NCI-H2196 treated with DMSO at 0.1 percent for 48 hours (cell line): ENCODE measurements around the gene FNDC8.
"Not testable (repeated sequence)": the region's sequence is repeated elsewhere in the genome, so short reads cannot be mapped to it uniquely, and the experiment has no call there.

Experiments used
- DNase-seq: peaks from one replicate; lab custom pipeline; 2025; ENCODE audit not compliant: unreplicated experiment; lab: John Stamatoyannopoulos, UW

The FNDC8 gene

GRCh38 chr17:35141681-35142466 lies 20.5 kb downstream of the FNDC8 start, which contains the start of gene NLE1:
Gene NLE1 (minus strand): TSS chr17:35142303. CDS start chr17:35142275, 28 bp downstream.
- peak; percentile 23 for DNase-seq

- DNase-seq: no peak
These were observed 21.0 kb downstream of the FNDC8 start for GRCh38 chr17:35142467-35142796.

- no peak for DNase-seq
These were observed 23.4 kb downstream of the FNDC8 start for GRCh38 chr17:35144840-35145239.

- DNase-seq: no peak
These were observed 24.9 kb downstream of the FNDC8 start for GRCh38 chr17:35146214-35146833.

GRCh38 chr17:35147375-35147905 lies 26.0 kb downstream of the FNDC8 start, which contains the start of gene UNC45B:
Gene UNC45B (plus strand): TSS chr17:35147817. CDS start chr17:35148264, 447 bp downstream.
- no peak for DNase-seq

GRCh38 chr17:35148144-35148543 lies 26.7 kb downstream of the FNDC8 start:
- DNase-seq: no peak

- DNase-seq: no peak
These were observed 28.5 kb downstream of the FNDC8 start for GRCh38 chr17:35149941-35150340.

- not testable (repeated sequence) for DNase-seq
These were observed 29.7 kb downstream of the FNDC8 start for GRCh38 chr17:35151080-35151479.

- DNase-seq: no peak
These were observed 31.2 kb downstream of the FNDC8 start for GRCh38 chr17:35152421-35153140.

- no peak for DNase-seq
These were observed 33.1 kb downstream of the FNDC8 start for GRCh38 chr17:35154196-35155165.

GRCh38 chr17:35155246-35155645 lies 33.8 kb downstream of the FNDC8 start:
- DNase-seq: no peak

- DNase-seq: no peak
These were observed 38.5 kb downstream of the FNDC8 start for GRCh38 chr17:35159940-35160339.

GRCh38 chr17:35160354-35161201 lies 39.2 kb downstream of the FNDC8 start:
- DNase-seq: no peak

- DNase-seq: no peak
These were observed 39.9 kb downstream of the FNDC8 start for GRCh38 chr17:35161281-35161761.

GRCh38 chr17:35162755-35163154 lies 41.3 kb downstream of the FNDC8 start:
- no peak for DNase-seq

GRCh38 chr17:35163886-35164285 lies 42.5 kb downstream of the FNDC8 start:
- DNase-seq: no peak

- no peak for DNase-seq
These were observed 43.3 kb downstream of the FNDC8 start for GRCh38 chr17:35164716-35165115.

- DNase-seq: no peak
These were observed 45.1 kb downstream of the FNDC8 start for GRCh38 chr17:35166526-35166925.

- DNase-seq: no peak
These were observed 45.6 kb downstream of the FNDC8 start for GRCh38 chr17:35167046-35167445.
